PC-3 (cell line): Measurements from ENCODE around the gene CDH4. TPM values are rescaled to one million over a fixed set of nuclear protein-coding genes. Genes with fewer than 3 reads are reported as not detected.

ENCODE experiments used
- ATAC-seq: fragments of 200-7000 bp; cut with Tn5 transposase; 2 replicates; pipeline ENCODE4 v1.9.1; 2020; ENCODE audit warnings: mild to moderate bottlenecking, moderate library complexity
- BruUV-seq: library from RNA; stranded (reverse); fragments of 400-500 nt; replicated peaks from 2 replicates; lab custom pipeline; 2021; lab: Mats Ljungman, UMichigan
- CTCF ChIA-PET: fragments of 300-600 bp; sonication (Branson Sonifier 250); formaldehyde crosslinking; loops from one replicate; lab custom pipeline; 2022; ENCODE audit warnings: antibody characterized with exemption; lab: Charles Lee
- POLR2A ChIA-PET: fragments of 300-600 bp; sonication (Branson Sonifier 250); formaldehyde crosslinking; loops from one replicate; lab custom pipeline; 2022; ENCODE audit warnings: antibody characterized with exemption; ENCODE audit not compliant: unreplicated experiment; lab: Charles Lee
- DNase-seq: peaks from one replicate; pipeline ENCODE4 v3.0.0-alpha.2; 2015
- H2AFZ ChIP-seq: fragments of 300-600 bp; sonication (generic); 2 replicates; pipeline ENCODE4 v1.6.0; 2016; ENCODE audit warnings: antibody characterized with exemption, low read length
- H3F3A ChIP-seq: fragments of 300-600 bp; sonication (generic); one replicate; pipeline ENCODE4 v1.6.0; 2017; ENCODE audit warnings: antibody characterized with exemption, low read length, control low read depth, mild to moderate bottlenecking; ENCODE audit not compliant: unreplicated experiment
- H3K27ac ChIP-seq: fragments of 300-600 bp; sonication (generic); 2 replicates; pipeline ENCODE4 v1.5.1; 2016; ENCODE audit warnings: mild to moderate bottlenecking, low read length
- H3K27me3 ChIP-seq: fragments of 300-600 bp; sonication (generic); 2 replicates; pipeline ENCODE4 v1.6.1; 2016; ENCODE audit warnings: low read length, mixed read lengths
- H3K36me3 ChIP-seq: fragments of 300-600 bp; sonication (generic); 2 replicates; pipeline ENCODE4 v1.6.1; 2016; ENCODE audit warnings: low read depth, mixed run types, low read length, mixed read lengths
- H3K4me1 ChIP-seq: fragments of 300-600 bp; sonication (generic); 2 replicates; pipeline ENCODE4 v1.5.1; 2016; ENCODE audit warnings: low read length; ENCODE audit not compliant: insufficient read depth
- H3K4me2 ChIP-seq: fragments of 300-600 bp; sonication (generic); 2 replicates; pipeline ENCODE4 v1.6.0; 2016; ENCODE audit warnings: low read length
- H3K4me3 ChIP-seq: fragments of 300-600 bp; sonication (generic); 2 replicates; pipeline ENCODE4 v1.5.1; 2016; ENCODE audit warnings: mild to moderate bottlenecking, low read length, mixed read lengths
- H3K79me2 ChIP-seq: fragments of 300-600 bp; sonication (generic); 2 replicates; pipeline ENCODE4 v1.6.1; 2017; ENCODE audit warnings: low read length, mixed read lengths
- H3K9ac ChIP-seq: fragments of 300-600 bp; sonication (generic); 2 replicates; pipeline ENCODE4 v1.6.0; 2016; ENCODE audit warnings: mild to moderate bottlenecking, low read length
- H3K9me2 ChIP-seq: fragments of 300-600 bp; sonication (generic); replicated peaks from 2 replicates; pipeline ENCODE4 v1.6.1; 2016; ENCODE audit warnings: mixed run types, low read length, mixed read lengths
- H3K9me3 ChIP-seq: fragments of 300-600 bp; sonication (generic); 2 replicates; pipeline ENCODE4 v1.6.1; 2016; ENCODE audit warnings: low read length, mixed read lengths
- H4K20me1 ChIP-seq: fragments of 300-600 bp; sonication (generic); 2 replicates; pipeline ENCODE4 v1.6.1; 2016; ENCODE audit warnings: low read length, mixed read lengths
- EZH2 ChIP-seq: fragments of 300-600 bp; sonication (generic); IDR thresholded peaks from one replicate; pipeline ENCODE4 v1.6.1; 2017; ENCODE audit warnings: antibody characterized with exemption, mild to moderate bottlenecking, low read length; ENCODE audit not compliant: unreplicated experiment
- EZH2phosphoT487 ChIP-seq: fragments of 300-600 bp; sonication (generic); IDR thresholded peaks from 2 replicates; pipeline ENCODE4 v1.6.1; 2018; ENCODE audit warnings: mild to moderate bottlenecking, antibody characterized with exemption, low read length, borderline replicate concordance
- intact Hi-C: fragments of 100-400 bp; cut with micrococcal nuclease; formaldehyde crosslinking; loops from 2 replicates; pipeline ENCODE4 v1.9.0; 2023
- total RNA-seq: library from RNA; depleted of rRNA; stranded (reverse); fragments of >200 nt; gene quantifications from 2 replicates; pipeline ENCODE4 v1.2.3, GENCODE V29; 2014
- TF ChIP-seq, protein P1 (sequence below): fragments of 300-600 bp; sonication (generic); conservative IDR thresholded peaks from 2 replicates; pipeline ENCODE4 v1.5.1; 2017; ENCODE audit warnings: antibody characterized with exemption, low read depth, mild to moderate bottlenecking, low read length

Gene CDH4
- total RNA-seq, 1 experiment from 2014 or later, result not detected

DNA sequence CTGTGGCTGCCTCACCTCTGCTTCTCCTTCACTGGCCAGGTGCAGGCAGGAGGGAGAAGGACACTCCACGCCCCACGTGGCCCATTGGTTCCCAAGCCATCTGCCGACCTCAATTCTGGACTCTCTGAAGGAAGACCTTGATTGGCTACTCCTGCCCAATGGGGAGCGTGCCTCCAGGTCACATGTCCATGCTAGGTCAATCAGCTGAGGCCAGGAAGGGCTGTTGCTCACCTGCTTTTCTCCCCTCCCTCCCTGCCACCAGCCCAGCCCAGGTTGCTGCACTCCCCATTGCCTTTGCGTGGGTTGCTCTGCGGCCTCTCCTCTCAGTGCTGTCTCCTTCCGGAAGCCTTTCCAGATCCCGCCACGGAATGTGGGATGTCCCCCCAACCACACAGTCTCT, 21.9 kb upstream of the CDH4 start:
- Histone ChIP-seq H3K4me3 (no peak overlapping the region), H3K4me1 (no peaks in the 10 kb centered on the region), H3K4me2 (no peak overlapping the region), H3K27ac (no peak overlapping the region), H3K9ac (no peak overlapping the region), H3K9me2 (no peaks in the 10 kb centered on the region), H4K20me1 (no peaks in the 10 kb centered on the region), H3K79me2 (no peaks in the 10 kb centered on the region), H3F3A (no peaks in the 10 kb centered on the region), H3K36me3 (no peaks in the 10 kb centered on the region), H3K9me3 (0 out of 2 replicates have a peak, but pooled peaks cover 3% of the 10 kb centered on the region), H3K27me3 (peaks cover 14% of the 10 kb centered on the region; the same call in 1 of the 2 replicates), H2AFZ (no peak overlapping the region)
- BruUV-seq, result no TSS peak
- intact Hi-C loops, result no loop called here
- TF ChIP-seq EZH2 (no peak), EZH2phosphoT487 (no peak)
- TF ChIP-seq, protein P1, sequence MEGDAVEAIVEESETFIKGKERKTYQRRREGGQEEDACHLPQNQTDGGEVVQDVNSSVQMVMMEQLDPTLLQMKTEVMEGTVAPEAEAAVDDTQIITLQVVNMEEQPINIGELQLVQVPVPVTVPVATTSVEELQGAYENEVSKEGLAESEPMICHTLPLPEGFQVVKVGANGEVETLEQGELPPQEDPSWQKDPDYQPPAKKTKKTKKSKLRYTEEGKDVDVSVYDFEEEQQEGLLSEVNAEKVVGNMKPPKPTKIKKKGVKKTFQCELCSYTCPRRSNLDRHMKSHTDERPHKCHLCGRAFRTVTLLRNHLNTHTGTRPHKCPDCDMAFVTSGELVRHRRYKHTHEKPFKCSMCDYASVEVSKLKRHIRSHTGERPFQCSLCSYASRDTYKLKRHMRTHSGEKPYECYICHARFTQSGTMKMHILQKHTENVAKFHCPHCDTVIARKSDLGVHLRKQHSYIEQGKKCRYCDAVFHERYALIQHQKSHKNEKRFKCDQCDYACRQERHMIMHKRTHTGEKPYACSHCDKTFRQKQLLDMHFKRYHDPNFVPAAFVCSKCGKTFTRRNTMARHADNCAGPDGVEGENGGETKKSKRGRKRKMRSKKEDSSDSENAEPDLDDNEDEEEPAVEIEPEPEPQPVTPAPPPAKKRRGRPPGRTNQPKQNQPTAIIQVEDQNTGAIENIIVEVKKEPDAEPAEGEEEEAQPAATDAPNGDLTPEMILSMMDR, result no peak
- DNase-seq (no peak), ATAC-seq (no peak)
- ChIA-PET POLR2A (no interaction called here), CTCF (no interaction called here)

- TF ChIP-seq EZH2 (no peak), EZH2phosphoT487 (no peak)
- TF ChIP-seq, protein P1, result no peak
- Histone ChIP-seq H4K20me1 (no peaks in the 10 kb centered on the region), H3K79me2 (no peaks in the 10 kb centered on the region), H3K36me3 (no peaks in the 10 kb centered on the region), H3K9ac (no peak overlapping the region), H3K9me2 (no peaks in the 10 kb centered on the region), H3K9me3 (0 out of 2 replicates have a peak, but pooled peaks cover 10% of the 10 kb centered on the region), H3K4me1 (no peaks in the 10 kb centered on the region), H3K4me2 (no peak overlapping the region), H3K4me3 (no peak overlapping the region), H3K27me3 (no peaks in the 10 kb centered on the region), H3K27ac (no peak overlapping the region), H3F3A (no peaks in the 10 kb centered on the region), H2AFZ (no peak overlapping the region)
- intact Hi-C loops, result no loop called here
- DNase-seq (no peak), ATAC-seq (no peak)
- ChIA-PET POLR2A (no interaction called here), CTCF (no interaction called here)
- BruUV-seq, result no TSS peak
Measured at GRCh38 chr20:61233590-61233989, 18.5 kb upstream of the CDH4 start.

DNA sequence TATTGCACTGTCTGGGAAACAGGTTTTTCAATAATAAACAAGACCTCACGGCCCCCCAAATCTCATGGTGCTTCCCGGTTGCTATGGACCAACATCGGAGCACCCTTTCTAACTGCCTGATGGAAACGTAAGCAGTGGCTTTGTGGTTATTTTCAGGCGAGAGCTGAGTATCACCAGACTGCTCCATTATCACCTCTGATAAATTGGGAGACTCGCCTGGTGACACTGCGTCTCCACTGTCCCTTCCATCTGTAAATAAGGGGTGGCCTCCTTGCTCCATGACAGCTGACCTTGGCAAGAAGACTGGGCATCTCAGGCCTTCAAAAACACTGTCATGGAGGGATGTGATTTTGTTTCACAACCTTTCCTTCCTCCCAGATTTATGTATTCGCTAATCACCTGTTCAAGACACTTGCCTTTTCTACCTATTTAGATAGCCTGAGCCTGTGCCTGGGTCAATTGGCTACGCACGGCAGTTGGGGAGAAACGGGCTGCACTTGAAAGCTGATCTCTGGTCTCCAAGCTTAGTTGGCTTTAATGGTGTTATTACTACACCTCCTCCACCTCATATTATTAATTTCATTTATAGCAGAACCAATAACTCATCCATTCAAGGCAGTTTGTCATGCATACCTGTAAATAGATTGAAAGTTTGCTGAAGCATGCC, 17.7 kb upstream of the CDH4 start:
- ChIA-PET CTCF (no interaction called here), POLR2A (no interaction called here)
- no peaks in the 10 kb centered on the region for H3K9me2 ChIP-seq
- no peaks in the 10 kb centered on the region for H3F3A ChIP-seq
- H4K20me1 ChIP-seq, result no peaks in the 10 kb centered on the region
- H2AFZ ChIP-seq, result no peak overlapping the region
- H3K4me2 ChIP-seq, result no peak overlapping the region
- H3K79me2 ChIP-seq, result no peaks in the 10 kb centered on the region
- no peaks in the 10 kb centered on the region for H3K36me3 ChIP-seq
- ATAC-seq (no peak), DNase-seq (no peak)
- H3K4me1 ChIP-seq, result no peaks in the 10 kb centered on the region
- intact Hi-C loops, result no loop called here
- H3K4me3 ChIP-seq, result no peak overlapping the region
- BruUV-seq, result no TSS peak
- H3K9me3 ChIP-seq, result 0 out of 2 replicates have a peak, but pooled peaks cover 10% of the 10 kb centered on the region
- no peak overlapping the region for H3K9ac ChIP-seq
- H3K27ac ChIP-seq, result no peak overlapping the region
- TF ChIP-seq EZH2phosphoT487 (no peak), EZH2 (no peak)
- TF ChIP-seq, protein P1, result no peak
- no peaks in the 10 kb centered on the region for H3K27me3 ChIP-seq
